Activated naive CD8-positive, alpha-beta T cell treated with anti-CD3 and anti-CD28 coated beads, Interleukin-2, amount 10 ng/mL, durations not matched to agents 7 days and 5 days (primary cell): ENCODE results near the gene CACNA1A. TPM values are rescaled to one million over a fixed set of nuclear protein-coding genes. Genes with fewer than 3 reads are reported as not detected.
A peak's percentile ranks its signal among the peaks of the same experiment; 100 is the strongest.

Source experiments
- ATAC-seq: fragments of 150-1000 bp; cut with Tn5 transposase; one replicate; pipeline ENCODE4 v1.10.0; 2021; ENCODE audit warnings: low read depth, moderate library complexity
- POLR2A ChIA-PET: fragments of 350-600 bp; sonication (Branson Sonifier 250); formaldehyde crosslinking; loops from one replicate; lab custom pipeline; 2021; ENCODE audit warnings: antibody characterized with exemption; lab: Charles Lee
- DNase-seq: peaks from one replicate; pipeline ENCODE4 v3.0.0; 2021
- H3K27ac Mint-ChIP-seq: one replicate; pipeline ENCODE4 v1.8.0; 2022; ENCODE audit warnings: mild to moderate bottlenecking, mixed read lengths
- H3K27me3 Mint-ChIP-seq: one replicate; pipeline ENCODE4 v1.8.0; 2022; ENCODE audit warnings: mild to moderate bottlenecking, moderate library complexity, mixed read lengths
- H3K36me3 Mint-ChIP-seq: one replicate; pipeline ENCODE4 v1.8.0; 2021; ENCODE audit warnings: mild to moderate bottlenecking, mixed read lengths
- H3K4me1 Mint-ChIP-seq: one replicate; pipeline ENCODE4 v1.8.0; 2021; ENCODE audit warnings: mixed read lengths
- H3K4me3 Mint-ChIP-seq: one replicate; pipeline ENCODE4 v1.8.0; 2022; ENCODE audit warnings: mild to moderate bottlenecking, moderate library complexity, mixed read lengths
- H3K9me3 Mint-ChIP-seq: one replicate; pipeline ENCODE4 v1.8.0; 2021; ENCODE audit warnings: mixed read lengths
- total RNA-seq, 2 experiments: library from RNA; stranded (reverse); gene quantifications; one replicate each; pipeline ENCODE4 v1.2.3, GENCODE V29; 2021

The CACNA1A gene
- total RNA-seq, 2 experiments from 2014 or later = 0.91 to 0.94 TPM

GRCh38 chr19:13220847-13221246 is 285.4 kb downstream of the CACNA1A start:
- ATAC-seq = no peak
- Mint-ChIP-seq H3K4me1 (peaks cover 15% of the 10 kb centered on the region), H3K36me3 (no peaks in the 10 kb centered on the region), H3K27ac (no peak overlapping the region), H3K27me3 (peaks cover 7% of the 10 kb centered on the region), H3K4me3 (no peak overlapping the region), H3K9me3 (no peaks in the 10 kb centered on the region)
- POLR2A ChIA-PET = no interaction called here
- DNase-seq = no peak

- Mint-ChIP-seq H3K4me3 (peak overlapping the region; percentile 54), H3K27me3 (peaks cover 3% of the 10 kb centered on the region), H3K9me3 (no peaks in the 10 kb centered on the region), H3K4me1 (peaks cover 22% of the 10 kb centered on the region), H3K27ac (peak overlapping the region; percentile 83), H3K36me3 (no peaks in the 10 kb centered on the region)
- peak; percentile 41 for ATAC-seq
- no peak for DNase-seq
- POLR2A ChIA-PET = interaction anchor here (0.6 to 1.2 kb wide), 2 partner anchors 48 to 61 kb away, joined by 3 to 8 read pairs; no protein-coding TSS in a partner anchor
Measured at GRCh38 chr19:13215572-13216380, 290.5 kb downstream of the CACNA1A start.

- H3K27me3 Mint-ChIP-seq = peaks cover 3% of the 10 kb centered on the region
- H3K27ac Mint-ChIP-seq = no peak overlapping the region
- peaks cover 19% of the 10 kb centered on the region for H3K4me1 Mint-ChIP-seq
- ATAC-seq (no peak), DNase-seq (no peak)
- no peak overlapping the region for H3K4me3 Mint-ChIP-seq
- POLR2A ChIA-PET = interaction anchor here (0.6 to 0.9 kb wide), 2 partner anchors 59 to 275 kb away, joined by 4 read pairs; no protein-coding TSS in a partner anchor
- no peaks in the 10 kb centered on the region for H3K9me3 Mint-ChIP-seq
- H3K36me3 Mint-ChIP-seq = no peaks in the 10 kb centered on the region
Measured at GRCh38 chr19:13214036-13214730, 292.1 kb downstream of the CACNA1A start.

- Mint-ChIP-seq H3K27ac (peak overlapping the region; percentile 18), H3K4me1 (peaks cover 22% of the 10 kb centered on the region), H3K4me3 (no peak overlapping the region), H3K36me3 (peaks cover 2% of the 10 kb centered on the region), H3K9me3 (no peaks in the 10 kb centered on the region), H3K27me3 (no peaks in the 10 kb centered on the region)
- ATAC-seq = peak; percentile 43
- POLR2A ChIA-PET = interaction anchor here (0.5 to 1.4 kb wide), 4 partner anchors 30 to 50 kb away, joined by 3 to 4 read pairs (median 3); no protein-coding TSS in a partner anchor
- peak; percentile 79 for DNase-seq
Measured at GRCh38 chr19:13212759-13213330, 293.4 kb downstream of the CACNA1A start.

GRCh38 chr19:13211426-13212308 is 294.6 kb downstream of the CACNA1A start:
- H3K27ac Mint-ChIP-seq = peak overlapping the region; percentile 60
- no peak for ATAC-seq

GRCh38 chr19:13210941-13211340 is 295.3 kb downstream of the CACNA1A start:
- peaks cover 2% of the 10 kb centered on the region for H3K36me3 Mint-ChIP-seq
- no peak overlapping the region for H3K4me3 Mint-ChIP-seq
- H3K9me3 Mint-ChIP-seq = no peaks in the 10 kb centered on the region
- no peak for ATAC-seq
- no peak for DNase-seq
- peaks cover 15% of the 10 kb centered on the region for H3K4me1 Mint-ChIP-seq
- H3K27me3 Mint-ChIP-seq = no peaks in the 10 kb centered on the region
- peak overlapping the region; percentile 60 for H3K27ac Mint-ChIP-seq
- POLR2A ChIA-PET = no interaction called here

More at GRCh38 chr19:13211426-13212308, 294.6 kb downstream of the CACNA1A start:
- POLR2A ChIA-PET = interaction anchor here (0.6 to 1.4 kb wide), 3 partner anchors 43 to 51 kb away, joined by 3 to 4 read pairs (median 3); no protein-coding TSS in a partner anchor
- Mint-ChIP-seq H3K36me3 (peaks cover 2% of the 10 kb centered on the region), H3K4me1 (peaks cover 18% of the 10 kb centered on the region), H3K27me3 (no peaks in the 10 kb centered on the region), H3K4me3 (no peak overlapping the region), H3K9me3 (no peaks in the 10 kb centered on the region)
- DNase-seq = no peak

GRCh38 chr19:13210339-13210775 is 295.9 kb downstream of the CACNA1A start:
- Mint-ChIP-seq H3K4me1 (peaks cover 10% of the 10 kb centered on the region), H3K27ac (peak overlapping the region; percentile 65), H3K36me3 (peaks cover 2% of the 10 kb centered on the region), H3K4me3 (no peak overlapping the region), H3K9me3 (no peaks in the 10 kb centered on the region), H3K27me3 (no peaks in the 10 kb centered on the region)
- ATAC-seq (no peak), DNase-seq (no peak)
- POLR2A ChIA-PET = interaction anchor here (1.0 kb wide), 1 partner anchor 43 kb away, joined by 3 read pairs; no protein-coding TSS in a partner anchor

GRCh38 chr19:13209484-13210338 is 296.6 kb downstream of the CACNA1A start:
- H3K4me3 Mint-ChIP-seq = peak overlapping the region; percentile 58
- no peaks in the 10 kb centered on the region for H3K9me3 Mint-ChIP-seq
- peaks cover 2% of the 10 kb centered on the region for H3K36me3 Mint-ChIP-seq
- peak; percentile 39 for DNase-seq
- H3K27ac Mint-ChIP-seq = peak overlapping the region; percentile 77
- H3K27me3 Mint-ChIP-seq = no peaks in the 10 kb centered on the region
- no peak for ATAC-seq
- H3K4me1 Mint-ChIP-seq = peaks cover 10% of the 10 kb centered on the region
- POLR2A ChIA-PET = interaction anchor here (0.6 to 1.0 kb wide), 2 partner anchors 42 to 92 kb away, joined by 3 to 4 read pairs; no protein-coding TSS in a partner anchor

GRCh38 chr19:13208672-13209483 is 297.4 kb downstream of the CACNA1A start:
- Mint-ChIP-seq H3K27ac (peak overlapping the region; percentile 97), H3K36me3 (peaks cover 2% of the 10 kb centered on the region), H3K4me3 (peak overlapping the region; percentile 85), H3K4me1 (peaks cover 10% of the 10 kb centered on the region), H3K27me3 (no peaks in the 10 kb centered on the region), H3K9me3 (no peaks in the 10 kb centered on the region)
- POLR2A ChIA-PET = interaction anchor here (1.2 to 1.6 kb wide), 3 partner anchors 11 to 59 kb away, joined by 3 to 5 read pairs (median 3); partner anchors contain the start of genes IER2 and STX10
- DNase-seq = no peak
- ATAC-seq = no peak

GRCh38 chr19:13207846-13208671 is 298.2 kb downstream of the CACNA1A start:
- ATAC-seq = peak; percentile 53
- H3K4me3 Mint-ChIP-seq = peak overlapping the region; percentile 85
- POLR2A ChIA-PET = interaction anchor here (1.0 to 1.6 kb wide), 4 partner anchors 12 to 58 kb away, joined by 3 to 5 read pairs (median 4); partner anchors contain the start of genes IER2 and STX10
- H3K27me3 Mint-ChIP-seq = no peaks in the 10 kb centered on the region
- peak overlapping the region; percentile 97 for H3K27ac Mint-ChIP-seq
- H3K9me3 Mint-ChIP-seq = no peaks in the 10 kb centered on the region
- peak; percentile 54 for DNase-seq
- peaks cover 7% of the 10 kb centered on the region for H3K4me1 Mint-ChIP-seq
- H3K36me3 Mint-ChIP-seq = peaks cover 2% of the 10 kb centered on the region
